NCI-H82 (cell line): ENCODE results near the gene NAA35.

Experiments
- DNase-seq: peaks from one replicate; lab custom pipeline; 2025; lab: John Stamatoyannopoulos, UW

NAA35 gene

GRCh38 chr9:86062845-86063693, 122.1 kb downstream of the NAA35 start:
- DNase-seq, result no peak

GRCh38 chr9:86064220-86064619, 123.3 kb downstream of the NAA35 start:
- peak; percentile 75 for DNase-seq

GRCh38 chr9:86069206-86069869, 128.4 kb downstream of the NAA35 start:
- DNase-seq, result peak; percentile 95
